ENCODE data around the gene COLGALT1. TPM values are rescaled to one million over a fixed set of nuclear protein-coding genes. Genes with fewer than 3 reads are reported as not detected.

Gene COLGALT1
- total and polyA plus RNA-seq, 2 of the 8 experiments (the other 6 are each of a cell fraction or from before 2014, with no cell fraction given): 44.7 to 58.1 TPM

- Histone ChIP-seq H3K23ac (ENCODE audit: insufficient read length) (no peak overlapping the region), H3K4ac (replicated peaks; ENCODE audit: insufficient read length, low read depth, low read length) (peak overlapping the region; percentile 92), H3K27ac (ENCODE audit: low read depth, low read length) (peak overlapping the region; percentile 93), H3K27me3 (replicated peaks in 1 of 4; ENCODE audit: control insufficient read depth in 3 of 4, extremely low read depth in 1 of 4, insufficient read depth in 3 of 4, low read length in 3 of 4) (no peaks in the 10 kb centered on the region; a peak in 1 of 7 replicates), H3K18ac (ENCODE audit: extremely low read depth, low read length) (peak overlapping the region; percentile 96), H2BK20ac (ENCODE audit: low read length) (no peak overlapping the region), H3K4me3 (ENCODE audit: extremely low read depth in 1 of 4, insufficient read depth in 2 of 4, low read depth in 3 of 4, low read length in 4 of 4) (peak overlapping the region; percentile 73 to 91 (median 79)), H2AK5ac (ENCODE audit: low read depth, low read length) (no peak overlapping the region), H2BK120ac (replicated peaks; ENCODE audit: low read depth, low read length) (no peak overlapping the region), H3K23me2 (ENCODE audit: low read depth, low read length) (peaks cover 3% of the 10 kb centered on the region; the same call in 1 of the 2 replicates), H3K56ac (replicated peaks; ENCODE audit: insufficient read length, low read depth, low read length) (peak overlapping the region; percentile 85), H3K14ac (ENCODE audit: insufficient read length) (no peak overlapping the region), H2BK12ac (ENCODE audit: low read depth, low read length) (no peak overlapping the region), H2BK5ac (ENCODE audit: low read depth, low read length) (peak overlapping the region; percentile 98), H4K8ac (ENCODE audit: extremely low read depth, insufficient read depth, low read length) (peak overlapping the region; percentile 92), H3K9me3 (ENCODE audit: insufficient read depth in 2 of 2, low read depth in 1 of 2, low read length in 1 of 2) (no peaks in the 10 kb centered on the region), H3K36me3 (ENCODE audit: control insufficient read depth in 2 of 4, insufficient read depth in 4 of 4, low read length in 3 of 4) (peaks cover 0 to 4% (median under 1%) of the 10 kb centered on the region in 4 experiments; a peak in 3 of 8 replicates), H3K79me2 (ENCODE audit: control insufficient read depth in 1 of 2, insufficient read depth in 2 of 2, low read length in 2 of 2) (peaks cover 0 to 13% of the 10 kb centered on the region in 2 experiments; a peak in 1 of 4 replicates), H3K4me2 (ENCODE audit: insufficient read depth in 1 of 2, low read depth in 2 of 2, low read length in 2 of 2) (peak overlapping the region; percentile 62 to 88), H3K79me1 (ENCODE audit: low read depth, low read length) (no peaks in the 10 kb centered on the region), H2AFZ (ENCODE audit: low read length) (no peak overlapping the region), H4K5ac (ENCODE audit: insufficient read length, low read depth, low read length) (peak overlapping the region; percentile 90), H2BK15ac (ENCODE audit: low read length) (peak overlapping the region; percentile 46; the same call in 1 of the 2 replicates), H4K20me1 (replicated peaks in 1 of 2; ENCODE audit: control insufficient read depth in 1 of 2, insufficient read depth in 2 of 2, low read length in 2 of 2) (peaks cover 0 to 2% of the 10 kb centered on the region in 2 experiments), H3K4me1 (replicated peaks in 1 of 4; ENCODE audit: control insufficient read depth in 3 of 4, insufficient read depth in 4 of 4, low read length in 3 of 4) (peaks cover 0 to 6% (median 2%) of the 10 kb centered on the region in 4 experiments; a peak in 3 of 7 replicates), H4K91ac (replicated peaks; ENCODE audit: insufficient read length, low read length) (peak overlapping the region; percentile 98), H3K9ac (replicated peaks in 1 of 4; ENCODE audit: extremely low read depth in 1 of 4, low read depth in 3 of 4, low read length in 3 of 4) (peak overlapping the region; percentile 72 to 92 (median 84))
- DNase-seq (ENCODE audit: low read depth in 1 of 2, low spot score in 2 of 2) (peak; percentile 71 to 91), FAIRE-seq (no peak)
- POLR2A ChIA-PET (ENCODE audit: partially characterized antibody): interaction anchor here (0.7 to 6.0 kb wide), 18 partner anchors 8 to 348 kb away, joined by 3 to 58 read pairs (median 5); partner anchors contain the start of genes NXNL1, RPL18A and SLC27A1
- WGBS, 2 experiments (ENCODE audit: extremely low coverage in 1 of 2, insufficient coverage in 1 of 2, insufficient read length in 1 of 2, insufficient replicate concordance in 2 of 2, low coverage in 1 of 2, low lambda C conversion rate in 2 of 2, missing lambda C conversion rate in 1 of 2): 3% methylated on average over 71 of the region's 82 CpGs; no CpG with 5 or more reads in 1 of the 2 experiments
- CTCF ChIA-PET (ENCODE audit: partially characterized antibody): interaction anchor here (0.9 to 14.0 kb wide), 9 partner anchors 10 to 68 kb away, joined by 3 to 130 read pairs (median 4); no protein-coding TSS in a partner anchor
- TF ChIP-seq NRF1 (IDR thresholded peaks at IDR 0.05; ENCODE audit: low read depth, low read length) (no peak), POU5F1 (IDR thresholded peaks at IDR 0.05; ENCODE audit: low read depth, low read length) (no peak), TAF7 (optimal IDR thresholded peaks at IDR 0.05; ENCODE audit: borderline replicate concordance, low read depth, low read length) (peak; percentile 47), SP1 (IDR thresholded peaks at IDR 0.05; ENCODE audit: low read depth, low read length) (peak; percentile 23; the same call in 1 of the 2 replicates), TAF1 (IDR thresholded peaks at IDR 0.05; ENCODE audit: low read depth, low read length) (peak; percentile 64; the same call in 1 of the 2 replicates), USF2 (IDR thresholded peaks at IDR 0.05; ENCODE audit: low read length) (no peak; the same call in 1 of the 2 replicates), BCL11A (IDR thresholded peaks at IDR 0.05; ENCODE audit: low read depth in 2 of 2, low read length in 2 of 2) (no peak), SIN3A (conservative IDR thresholded peaks at IDR 0.05 in 1 of 2, IDR thresholded peaks at IDR 0.05 in 1 of 2; ENCODE audit: low read depth in 1 of 2, low read length in 2 of 2) (peak in 1 of 2 experiments; percentile 64; a peak in 1 of 4 replicates), ASH2L (IDR thresholded peaks at IDR 0.05; ENCODE audit: low read length) (peak; percentile 72)
Measured at GRCh38 chr19:17511724-17512573, 43.5 kb upstream of the COLGALT1 start.
